ENCODE results near the gene ISL2.

DNA sequence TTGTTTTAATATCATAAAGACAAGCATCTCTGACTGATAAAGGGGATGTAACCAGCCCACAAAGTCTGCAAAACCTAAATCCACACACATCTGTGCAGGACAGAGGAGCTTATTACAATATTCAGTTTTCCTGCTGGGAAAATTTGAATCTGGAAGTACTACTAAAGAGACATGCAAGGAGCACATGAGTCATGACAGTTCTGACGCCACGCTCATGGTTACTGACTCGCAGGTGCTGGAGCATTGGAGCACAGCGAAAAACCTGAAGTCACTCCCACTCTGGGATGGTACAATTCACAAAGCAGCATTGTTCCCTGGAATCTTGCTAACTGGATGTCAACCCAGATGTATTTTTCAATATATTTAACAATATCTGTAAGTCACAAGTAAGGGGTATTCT, 7.6 kb upstream of the ISL2 start:
- TF ChIP-seq, protein P1, sequence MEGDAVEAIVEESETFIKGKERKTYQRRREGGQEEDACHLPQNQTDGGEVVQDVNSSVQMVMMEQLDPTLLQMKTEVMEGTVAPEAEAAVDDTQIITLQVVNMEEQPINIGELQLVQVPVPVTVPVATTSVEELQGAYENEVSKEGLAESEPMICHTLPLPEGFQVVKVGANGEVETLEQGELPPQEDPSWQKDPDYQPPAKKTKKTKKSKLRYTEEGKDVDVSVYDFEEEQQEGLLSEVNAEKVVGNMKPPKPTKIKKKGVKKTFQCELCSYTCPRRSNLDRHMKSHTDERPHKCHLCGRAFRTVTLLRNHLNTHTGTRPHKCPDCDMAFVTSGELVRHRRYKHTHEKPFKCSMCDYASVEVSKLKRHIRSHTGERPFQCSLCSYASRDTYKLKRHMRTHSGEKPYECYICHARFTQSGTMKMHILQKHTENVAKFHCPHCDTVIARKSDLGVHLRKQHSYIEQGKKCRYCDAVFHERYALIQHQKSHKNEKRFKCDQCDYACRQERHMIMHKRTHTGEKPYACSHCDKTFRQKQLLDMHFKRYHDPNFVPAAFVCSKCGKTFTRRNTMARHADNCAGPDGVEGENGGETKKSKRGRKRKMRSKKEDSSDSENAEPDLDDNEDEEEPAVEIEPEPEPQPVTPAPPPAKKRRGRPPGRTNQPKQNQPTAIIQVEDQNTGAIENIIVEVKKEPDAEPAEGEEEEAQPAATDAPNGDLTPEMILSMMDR (IDR thresholded peaks at IDR 0.05; ENCODE audit: low read depth, low read length): no peak
- TF ChIP-seq EZH2phosphoT487 (IDR thresholded peaks at IDR 0.05; ENCODE audit: low read depth): no peak

All from OCI-LY3 (cell line).